Upper lobe of right lung (tissue), 1 donor: ENCODE results near the gene CYSLTR2. TPM values are rescaled to one million over a fixed set of nuclear protein-coding genes. Genes with fewer than 3 reads are reported as not detected.

Experiments used
- ATAC-seq: fragments of 200-7000 bp; cut with Tn5 transposase; one replicate; pipeline ENCODE4 v1.9.1; 2020; ENCODE audit warnings: mild to moderate bottlenecking, moderate library complexity
- DNase-seq: peaks from one replicate; pipeline ENCODE4 v3.0.0-alpha.2; 2020
- H3K27ac ChIP-seq: fragments of 200-600 bp; one replicate; pipeline ENCODE4 v1.8.0; 2022
- H3K27me3 ChIP-seq: fragments of 200-600 bp; one replicate; pipeline ENCODE4 v1.8.0; 2022; ENCODE audit warnings: mild to moderate bottlenecking
- H3K36me3 ChIP-seq: fragments of 200-600 bp; one replicate; pipeline ENCODE4 v1.8.0; 2022
- H3K4me1 ChIP-seq: fragments of 200-600 bp; one replicate; pipeline ENCODE4 v1.8.0; 2022
- H3K4me3 ChIP-seq: fragments of 200-600 bp; one replicate; pipeline ENCODE4 v1.8.0; 2022; ENCODE audit warnings: mild to moderate bottlenecking
- H3K9me3 ChIP-seq: fragments of 200-600 bp; one replicate; pipeline ENCODE4 v1.8.0; 2022
- CTCF ChIP-seq: fragments of 200-600 bp; IDR thresholded peaks from one replicate; pipeline ENCODE4 v1.8.0; 2022; ENCODE audit warnings: antibody characterized with exemption
- intact Hi-C: fragments of 100-400 bp; cut with DNase I; formaldehyde crosslinking; loops from one replicate; pipeline ENCODE4 v1.11.0; 2022
- total RNA-seq: library from RNA; stranded (reverse); fragmentation: NEBNext Ultra II Directional; extraction: Animal tissue kit (Norgen Biotek cat#: 25700); gene quantifications from one replicate; pipeline ENCODE4 v1.2.1, GENCODE V29; 2021
- donor health status: DM: no; HTN: yes; CAD: no; lungs with severe emphysema.

The CYSLTR2 gene
- total RNA-seq, 1 donor from 2014 or later: 0.67 TPM

- Histone ChIP-seq H3K4me1 (no peaks in the 10 kb centered on the region), H3K27ac (no peak overlapping the region), H3K4me3 (no peak overlapping the region), H3K36me3 (no peaks in the 10 kb centered on the region), H3K27me3 (no peaks in the 10 kb centered on the region), H3K9me3 (peaks cover 5% of the 10 kb centered on the region)
- no peak for ATAC-seq
- no peak for TF ChIP-seq CTCF
- DNase-seq: no peak
- intact Hi-C loops: no loop called here
Observed at GRCh38 chr13:48636550-48636949, 17.2 kb upstream of the CYSLTR2 start.

- Histone ChIP-seq H3K9me3 (peaks cover 5% of the 10 kb centered on the region), H3K4me1 (no peaks in the 10 kb centered on the region), H3K4me3 (no peak overlapping the region), H3K36me3 (no peaks in the 10 kb centered on the region), H3K27ac (no peak overlapping the region), H3K27me3 (no peaks in the 10 kb centered on the region)
- DNase-seq: no peak
- intact Hi-C loops: no loop called here
- no peak for ATAC-seq
- no peak for TF ChIP-seq CTCF
Observed at GRCh38 chr13:48637601-48638000, 16.1 kb upstream of the CYSLTR2 start.

GRCh38 chr13:48640767-48641166 lies 13.0 kb upstream of the CYSLTR2 start:
- no peak for DNase-seq
- Histone ChIP-seq H3K36me3 (no peaks in the 10 kb centered on the region), H3K27ac (no peak overlapping the region), H3K4me1 (no peaks in the 10 kb centered on the region), H3K9me3 (peaks cover 5% of the 10 kb centered on the region), H3K4me3 (no peak overlapping the region), H3K27me3 (no peaks in the 10 kb centered on the region)
- no peak for ATAC-seq
- TF ChIP-seq CTCF: no peak
- intact Hi-C loops: no loop called here

GRCh38 chr13:48641404-48641803 lies 12.3 kb upstream of the CYSLTR2 start:
- no peak for TF ChIP-seq CTCF
- no peak for ATAC-seq

GRCh38 chr13:48642061-48642460 lies 11.7 kb upstream of the CYSLTR2 start:
- H3K27me3 ChIP-seq: no peaks in the 10 kb centered on the region
- H3K4me1 ChIP-seq: no peaks in the 10 kb centered on the region
- H3K9me3 ChIP-seq: no peaks in the 10 kb centered on the region
- H3K4me3 ChIP-seq: no peak overlapping the region
- DNase-seq (no peak), ATAC-seq (no peak)
- TF ChIP-seq CTCF: no peak
- H3K36me3 ChIP-seq: no peaks in the 10 kb centered on the region
- intact Hi-C loops: no loop called here
- H3K27ac ChIP-seq: no peak overlapping the region

More at GRCh38 chr13:48641404-48641803, 12.3 kb upstream of the CYSLTR2 start:
- no peak for DNase-seq
- H3K9me3 ChIP-seq: peaks cover 3% of the 10 kb centered on the region
- H3K36me3 ChIP-seq: no peaks in the 10 kb centered on the region
- H3K4me1 ChIP-seq: no peaks in the 10 kb centered on the region
- intact Hi-C loops: no loop called here
- no peak overlapping the region for H3K27ac ChIP-seq
- no peak overlapping the region for H3K4me3 ChIP-seq
- no peaks in the 10 kb centered on the region for H3K27me3 ChIP-seq

GRCh38 chr13:48643159-48643558 lies 10.6 kb upstream of the CYSLTR2 start:
- Histone ChIP-seq H3K27me3 (no peaks in the 10 kb centered on the region), H3K4me3 (no peak overlapping the region), H3K36me3 (no peaks in the 10 kb centered on the region), H3K4me1 (no peaks in the 10 kb centered on the region), H3K9me3 (no peaks in the 10 kb centered on the region), H3K27ac (no peak overlapping the region)
- intact Hi-C loops: no loop called here
- DNase-seq: no peak
- ATAC-seq: no peak
- TF ChIP-seq CTCF: no peak
